Measurements from ENCODE around the gene KDELR3. TPM values are rescaled to one million over a fixed set of nuclear protein-coding genes. Genes with fewer than 3 reads are reported as not detected.

KDELR3 gene
- total RNA-seq, 3 donors from 2014 or later = 8.9 to 18.0 (median 14.9) TPM

DNA sequence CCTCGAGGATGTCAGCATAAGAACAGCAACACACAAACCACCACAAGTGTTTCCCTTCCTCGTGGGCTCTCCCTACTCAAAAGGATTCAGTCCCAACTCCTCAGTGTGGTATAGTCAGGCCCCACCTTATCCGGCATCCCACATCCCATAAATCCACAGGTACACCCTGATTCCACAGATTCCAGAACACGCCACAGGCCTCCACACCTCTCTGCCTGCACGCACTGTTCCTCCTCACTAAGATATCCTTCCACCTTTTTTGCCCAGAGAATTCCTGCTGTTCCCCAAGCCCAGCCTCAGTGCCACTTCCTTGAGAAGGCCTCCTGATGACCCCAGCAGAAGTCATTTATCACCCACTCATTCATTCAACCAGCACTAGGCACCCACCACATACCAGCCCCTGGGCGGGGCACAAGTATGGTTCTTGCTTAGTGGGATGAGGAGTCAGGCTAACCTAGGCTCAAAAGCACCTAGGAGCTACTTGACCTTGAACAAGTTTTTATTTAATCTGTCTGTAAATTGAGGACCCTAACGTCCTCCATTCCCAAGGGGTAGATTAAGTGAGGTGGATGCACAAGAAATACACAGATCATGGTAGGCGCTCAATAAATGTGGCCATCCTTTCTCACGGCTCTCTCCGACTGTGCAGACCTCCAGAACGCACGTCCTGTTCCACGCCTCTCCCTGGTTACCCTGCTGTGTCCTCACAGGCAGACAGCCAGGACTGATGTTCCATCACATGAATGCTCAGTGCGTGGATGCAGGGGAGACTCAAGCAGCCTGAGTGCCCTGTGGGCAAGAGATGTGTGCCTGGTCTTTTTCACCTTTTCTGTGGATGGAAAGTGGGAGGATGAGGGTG lies 10.8 kb upstream of the KDELR3 start:
- TF ChIP-seq POLR2A (IDR thresholded peaks at IDR 0.05) (no peak), POLR2AphosphoS5 (IDR thresholded peaks at IDR 0.05) (no peak)
- TF ChIP-seq, protein P1, sequence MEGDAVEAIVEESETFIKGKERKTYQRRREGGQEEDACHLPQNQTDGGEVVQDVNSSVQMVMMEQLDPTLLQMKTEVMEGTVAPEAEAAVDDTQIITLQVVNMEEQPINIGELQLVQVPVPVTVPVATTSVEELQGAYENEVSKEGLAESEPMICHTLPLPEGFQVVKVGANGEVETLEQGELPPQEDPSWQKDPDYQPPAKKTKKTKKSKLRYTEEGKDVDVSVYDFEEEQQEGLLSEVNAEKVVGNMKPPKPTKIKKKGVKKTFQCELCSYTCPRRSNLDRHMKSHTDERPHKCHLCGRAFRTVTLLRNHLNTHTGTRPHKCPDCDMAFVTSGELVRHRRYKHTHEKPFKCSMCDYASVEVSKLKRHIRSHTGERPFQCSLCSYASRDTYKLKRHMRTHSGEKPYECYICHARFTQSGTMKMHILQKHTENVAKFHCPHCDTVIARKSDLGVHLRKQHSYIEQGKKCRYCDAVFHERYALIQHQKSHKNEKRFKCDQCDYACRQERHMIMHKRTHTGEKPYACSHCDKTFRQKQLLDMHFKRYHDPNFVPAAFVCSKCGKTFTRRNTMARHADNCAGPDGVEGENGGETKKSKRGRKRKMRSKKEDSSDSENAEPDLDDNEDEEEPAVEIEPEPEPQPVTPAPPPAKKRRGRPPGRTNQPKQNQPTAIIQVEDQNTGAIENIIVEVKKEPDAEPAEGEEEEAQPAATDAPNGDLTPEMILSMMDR (IDR thresholded peaks at IDR 0.05) = no peak
- Histone ChIP-seq H3K27me3 (peaks cover 5 to 61% of the 10 kb centered on the region in 2 donors), H3K27ac (no peak overlapping the region), H3K9me3 (no peaks in the 10 kb centered on the region), H3K4me1 (no peaks in the 10 kb centered on the region), H3K36me3 (no peaks in the 10 kb centered on the region), H3K4me3 (no peak overlapping the region)
- intact Hi-C loops (cut with DNase I; ENCODE audit: low total_unique reads) = no loop called here
- no peak for DNase-seq (ENCODE audit: low spot score in 2 of 2)

DNA sequence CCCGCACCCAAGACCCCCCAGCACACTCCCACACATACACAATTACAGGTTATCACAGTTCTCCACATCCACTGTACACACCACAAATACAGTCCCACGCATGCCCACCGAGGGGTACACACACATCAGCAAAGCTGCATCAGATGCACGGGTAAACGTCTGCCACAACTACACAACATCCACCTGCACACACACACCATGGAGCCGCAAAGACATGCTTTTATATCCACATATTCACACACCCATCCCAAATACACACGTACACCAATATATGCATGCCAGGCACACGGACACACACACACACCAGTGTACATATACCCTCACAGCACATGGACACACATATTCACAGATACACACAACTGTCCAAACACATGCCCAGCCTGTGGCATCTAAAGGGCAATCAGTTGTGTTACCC lies 7.5 kb upstream of the KDELR3 start:
- H3K27ac ChIP-seq = no peak overlapping the region
- H3K4me1 ChIP-seq = no peaks in the 10 kb centered on the region
- no peaks in the 10 kb centered on the region for H3K36me3 ChIP-seq
- TF ChIP-seq POLR2A (IDR thresholded peaks at IDR 0.05) (no peak), POLR2AphosphoS5 (IDR thresholded peaks at IDR 0.05) (no peak)
- TF ChIP-seq, protein P1 (IDR thresholded peaks at IDR 0.05) = no peak
- no peaks in the 10 kb centered on the region for H3K9me3 ChIP-seq
- no peak overlapping the region for H3K4me3 ChIP-seq
- peaks cover 5 to 34% of the 10 kb centered on the region in 2 donors for H3K27me3 ChIP-seq
- intact Hi-C loops (cut with DNase I; ENCODE audit: low total_unique reads) = no loop called here
- DNase-seq (ENCODE audit: low spot score in 2 of 2) = no peak

DNA sequence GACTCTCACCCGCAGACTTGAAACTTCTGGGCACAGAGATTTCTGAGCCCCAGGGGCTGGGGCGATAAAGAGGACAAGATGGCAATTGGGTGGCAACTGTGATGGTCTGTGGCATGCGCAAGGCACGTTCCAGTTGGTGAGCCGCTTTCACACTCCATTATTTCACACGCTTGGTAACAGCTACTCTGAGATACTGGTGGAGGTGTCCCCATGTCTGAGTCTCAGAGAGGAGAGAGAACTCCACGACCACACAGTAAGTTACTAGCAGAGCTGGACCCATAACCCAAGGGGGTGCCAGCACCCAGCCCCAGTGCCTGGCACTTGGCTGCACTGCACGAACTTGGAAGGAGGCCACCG lies 6.9 kb upstream of the KDELR3 start:
- Histone ChIP-seq H3K4me3 (peak overlapping the region in 2 of 3 donors; percentile 24 to 53), H3K9me3 (no peaks in the 10 kb centered on the region), H3K27ac (no peak overlapping the region), H3K36me3 (no peaks in the 10 kb centered on the region), H3K4me1 (no peaks in the 10 kb centered on the region), H3K27me3 (peaks cover under 1 to 28% of the 10 kb centered on the region in 2 donors)
- intact Hi-C loops (cut with DNase I; ENCODE audit: low total_unique reads) = no loop called here
- no peak for DNase-seq (ENCODE audit: low spot score in 2 of 2)
- TF ChIP-seq, protein P1 (IDR thresholded peaks at IDR 0.05) = no peak
- no peak for TF ChIP-seq POLR2A (IDR thresholded peaks at IDR 0.05)
- no peak for TF ChIP-seq POLR2AphosphoS5 (IDR thresholded peaks at IDR 0.05)

DNA sequence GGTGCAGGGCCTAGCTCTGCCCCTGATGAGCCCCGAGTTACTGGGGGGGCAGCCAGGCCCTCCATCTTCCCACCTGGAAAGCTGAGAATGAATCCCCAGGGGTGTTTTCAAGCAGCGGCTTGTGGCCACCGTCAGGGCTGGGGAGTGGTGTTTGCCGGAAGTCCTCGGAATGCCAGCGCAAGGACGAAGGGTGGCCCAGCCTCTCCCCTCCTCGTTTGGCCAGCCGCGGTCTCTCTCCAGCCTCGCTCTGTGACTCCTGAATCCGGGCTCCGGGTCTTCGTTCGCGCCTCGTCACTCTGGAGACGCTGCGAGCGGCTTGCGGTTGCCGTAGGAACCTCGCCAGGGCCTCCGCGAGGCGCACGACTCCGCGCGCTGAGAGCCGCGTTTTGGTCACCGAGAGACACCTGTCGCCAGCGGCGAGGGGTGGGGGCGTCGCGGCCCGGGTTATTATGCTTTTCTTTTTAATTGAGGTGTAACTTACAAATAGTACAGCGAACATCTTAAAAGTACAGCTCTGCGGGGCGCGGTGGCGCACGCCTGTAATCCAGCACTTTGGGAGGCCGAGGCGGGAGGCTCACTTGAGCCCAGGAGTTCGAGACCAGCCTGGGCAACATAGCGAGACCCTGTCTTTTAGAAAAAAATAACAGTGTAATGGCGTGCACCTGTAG lies 6.3 kb upstream of the KDELR3 start:
- DNase-seq (ENCODE audit: low spot score in 2 of 2) = peak; percentile 70 to 83
- Histone ChIP-seq H3K27me3 (peaks cover 0 to 23% of the 10 kb centered on the region in 2 donors), H3K9me3 (no peaks in the 10 kb centered on the region), H3K36me3 (no peaks in the 10 kb centered on the region), H3K4me1 (no peaks in the 10 kb centered on the region), H3K27ac (no peak overlapping the region), H3K4me3 (peak overlapping the region in 2 of 3 donors; percentile 24 to 53)
- no peak for TF ChIP-seq POLR2A (IDR thresholded peaks at IDR 0.05)
- TF ChIP-seq POLR2AphosphoS5 (IDR thresholded peaks at IDR 0.05) = peak in 1 of 3 donors; percentile 32
- TF ChIP-seq, protein P1 (IDR thresholded peaks at IDR 0.05) = no peak
- intact Hi-C loops (cut with DNase I; ENCODE audit: low total_unique reads) = no loop called here

Data from breast epithelium (tissue), 4 donors.